AG04449 (cell line): Measurements from ENCODE around the gene ENTPD2.

ENCODE experiments used
- CTCF ChIA-PET: fragments of 350-600 bp; formaldehyde crosslinking; extraction: SDS; loops from one replicate; lab custom pipeline; 2021; ENCODE audit warnings: antibody characterized with exemption; lab: Yijun Ruan, JAX
- POLR2A ChIA-PET: fragments of 400-600, 350-600 bp; formaldehyde crosslinking; extraction: SDS; loops from one replicate; lab custom pipeline; 2020; ENCODE audit warnings: antibody characterized with exemption, inconsistent platforms; lab: Yijun Ruan, JAX
- DNase-seq: peaks from one replicate; pipeline ENCODE4 v3.0.0-alpha.2; 2010; ENCODE audit warnings: low read depth, low spot score
- H3K4me3 ChIP-seq: 2 replicates; pipeline ENCODE4 v1.5.1; 2011; ENCODE audit warnings: low read depth, mild to moderate bottlenecking, control low read depth, low read length
- CTCF ChIP-seq: IDR thresholded peaks from one replicate; pipeline ENCODE4 v1.5.1; 2011; ENCODE audit warnings: mild to moderate bottlenecking, moderate library complexity, low read length, control low read depth, inconsistent platforms; ENCODE audit not compliant: insufficient read depth; ENCODE audit errors: missing control alignments

Gene ENTPD2

GRCh38 chr9:137023157-137023556, 30.7 kb downstream of the ENTPD2 start:
- H3K4me3 ChIP-seq: no peak overlapping the region
- TF ChIP-seq CTCF: no peak
- POLR2A ChIA-PET: no interaction called here
- CTCF ChIA-PET: interaction anchor here (1.0 to 11.2 kb wide), 2 partner anchors 13 to 75 kb away, joined by 3 to 97 read pairs; no protein-coding TSS in a partner anchor
- DNase-seq: no peak

GRCh38 chr9:137022662-137023008, 31.2 kb downstream of the ENTPD2 start:
- TF ChIP-seq CTCF: no peak
- DNase-seq: no peak
- POLR2A ChIA-PET: no interaction called here
- H3K4me3 ChIP-seq: no peak overlapping the region
- CTCF ChIA-PET: interaction anchor here (1.0 to 11.2 kb wide), 2 partner anchors 13 to 75 kb away, joined by 3 to 97 read pairs; no protein-coding TSS in a partner anchor

GRCh38 chr9:137021979-137022661, 31.7 kb downstream of the ENTPD2 start:
- CTCF ChIA-PET: interaction anchor here (1.0 to 11.2 kb wide), 4 partner anchors 8 to 74 kb away, joined by 3 to 97 read pairs (median 16); partner anchors contain the start of genes ABCA2 and FUT7
- POLR2A ChIA-PET: interaction anchor here (0.6 kb wide), 1 partner anchor 150 kb away, joined by 3 read pairs; no protein-coding TSS in a partner anchor
- TF ChIP-seq CTCF: no peak
- DNase-seq: no peak
- no peak overlapping the region for H3K4me3 ChIP-seq

GRCh38 chr9:137021568-137021978, 32.3 kb downstream of the ENTPD2 start:
- no peak for TF ChIP-seq CTCF
- CTCF ChIA-PET: interaction anchor here (0.8 to 11.2 kb wide), 5 partner anchors 9 to 45 kb away, joined by 3 to 97 read pairs (median 7); partner anchors contain the start of genes ABCA2 and FUT7

GRCh38 chr9:137020771-137021567, 32.9 kb downstream of the ENTPD2 start:
- POLR2A ChIA-PET: no interaction called here
- H3K4me3 ChIP-seq: no peak overlapping the region
- no peak for TF ChIP-seq CTCF
- DNase-seq: no peak
- CTCF ChIA-PET: interaction anchor here (0.8 to 11.2 kb wide), 5 partner anchors 9 to 45 kb away, joined by 3 to 97 read pairs (median 7); partner anchors contain the start of genes ABCA2 and FUT7

More at GRCh38 chr9:137021568-137021978, 32.3 kb downstream of the ENTPD2 start:
- H3K4me3 ChIP-seq: no peak overlapping the region
- no peak for DNase-seq
- POLR2A ChIA-PET: no interaction called here
